Hepatocyte (in vitro differentiated cells): ENCODE measurements around the gene LYZL1. TPM values are rescaled to one million over a fixed set of nuclear protein-coding genes. Genes with fewer than 3 reads are reported as not detected.

Experiments used
- DNase-seq: peaks from one replicate; pipeline ENCODE4 v3.0.0-alpha.2; 2016; ENCODE audit warnings: low spot score
- H2AFZ ChIP-seq: fragments of 200-600 bp; sonication (generic); 2 replicates; pipeline ENCODE4 v1.6.0; 2016; ENCODE audit warnings: antibody characterized with exemption, mild to moderate bottlenecking
- H3K27ac ChIP-seq: fragments of 200-600 bp; sonication (generic); 2 replicates; pipeline ENCODE4 v1.5.1; 2016; ENCODE audit warnings: mild to moderate bottlenecking
- H3K27me3 ChIP-seq: fragments of 200-600 bp; sonication (generic); 2 replicates; pipeline ENCODE4 v1.6.1; 2016
- H3K36me3 ChIP-seq: fragments of 200-600 bp; sonication (generic); replicated peaks from 2 replicates; pipeline ENCODE4 v1.5.1; 2016; ENCODE audit warnings: low read depth; ENCODE audit not compliant: insufficient read depth
- H3K4me1 ChIP-seq: fragments of 200-600 bp; sonication (generic); 2 replicates; pipeline ENCODE4 v1.5.1; 2016; ENCODE audit warnings: mild to moderate bottlenecking, moderate library complexity; ENCODE audit not compliant: insufficient read depth
- H3K4me2 ChIP-seq: fragments of 200-600 bp; sonication (generic); 2 replicates; pipeline ENCODE4 v1.6.0; 2016
- H3K4me3 ChIP-seq: fragments of 200-600 bp; sonication (generic); 2 replicates; pipeline ENCODE4 v1.5.1; 2016; ENCODE audit warnings: mild to moderate bottlenecking
- H3K79me2 ChIP-seq: fragments of 200-600 bp; sonication (generic); 2 replicates; pipeline ENCODE4 v1.6.0; 2017; ENCODE audit warnings: mild to moderate bottlenecking
- H3K9me2 ChIP-seq: fragments of 200-600 bp; sonication (generic); replicated peaks from 2 replicates; pipeline ENCODE4 v1.6.0; 2017; ENCODE audit warnings: mild to moderate bottlenecking; ENCODE audit not compliant: insufficient read depth
- H3K9me3 ChIP-seq: fragments of 200-600 bp; sonication (generic); 2 replicates; pipeline ENCODE4 v1.5.1; 2016; ENCODE audit warnings: low read depth, mild to moderate bottlenecking
- H4K20me1 ChIP-seq: fragments of 200-600 bp; sonication (generic); 2 replicates; pipeline ENCODE4 v1.6.0; 2016; ENCODE audit warnings: mild to moderate bottlenecking; ENCODE audit not compliant: insufficient read depth, poor library complexity, severe bottlenecking
- EZH2 ChIP-seq: fragments of 200-600 bp; sonication (generic); IDR thresholded peaks from 2 replicates; pipeline ENCODE4 v1.6.1; 2016; ENCODE audit warnings: antibody characterized with exemption, mild to moderate bottlenecking, borderline replicate concordance
- EZH2phosphoT487 ChIP-seq: fragments of 200-600 bp; sonication (generic); IDR thresholded peaks from one replicate; pipeline ENCODE4 v1.6.1; 2018; ENCODE audit warnings: antibody characterized with exemption, mild to moderate bottlenecking, low read depth, moderate library complexity; ENCODE audit not compliant: unreplicated experiment, severe bottlenecking
- WGBS: methylation state at CpG from one replicate; pipeline ENCODE4 v1.1.6; 2016; ENCODE audit warnings: low lambda C conversion rate; ENCODE audit errors: missing lambda C conversion rate; 5-methylcytosine and 5-hydroxymethylcytosine counted together
- polyA plus RNA-seq: library from polyadenylated mRNA; unstranded; fragments of >200 nt; fragmentation: Nextera tagmentation; extraction: Ambion mirVana; gene quantifications from 2 replicates; pipeline ENCODE4 v1.2.1, GENCODE V29; 2016
- total RNA-seq: library from RNA; depleted of rRNA; stranded (reverse); fragments of >200 nt; gene quantifications from 2 replicates; pipeline ENCODE4 v1.2.3, GENCODE V29; 2014
- TF ChIP-seq, protein P1 (sequence below): fragments of 200-600 bp; sonication (generic); IDR thresholded peaks from 2 replicates; pipeline ENCODE4 v1.5.1; 2016; ENCODE audit warnings: antibody characterized with exemption, mild to moderate bottlenecking; ENCODE audit not compliant: poor library complexity

The LYZL1 gene
- total and polyA plus RNA-seq, 2 experiments from 2014 or later: not detected

DNA sequence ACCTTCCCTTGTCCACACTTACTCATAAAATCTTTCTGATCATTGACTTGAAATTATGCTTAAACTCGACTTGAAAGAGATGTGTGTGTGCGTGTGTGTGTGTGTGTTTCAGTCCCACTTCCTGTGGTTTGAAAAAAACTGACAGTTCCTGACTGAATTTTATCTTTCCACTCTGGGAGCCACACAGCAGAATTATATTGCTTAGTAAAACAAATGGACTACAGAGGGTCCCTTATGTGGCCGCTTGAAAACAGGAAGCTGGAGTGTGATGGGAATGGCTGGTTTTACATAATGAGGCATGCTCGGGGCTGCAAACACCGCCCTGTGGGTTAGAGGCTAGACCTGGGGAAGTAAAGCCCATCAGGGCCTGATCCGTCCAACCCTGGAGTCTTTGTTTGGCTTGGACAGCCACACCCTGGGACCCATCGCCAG is 54.8 kb downstream of the LYZL1 start:
- Histone ChIP-seq H3K4me3 (no peak overlapping the region), H3K27ac (no peak overlapping the region), H3K9me3 (no peaks in the 10 kb centered on the region), H4K20me1 (no peaks in the 10 kb centered on the region), H3K79me2 (no peaks in the 10 kb centered on the region), H3K4me2 (no peak overlapping the region), H3K27me3 (no peaks in the 10 kb centered on the region), H2AFZ (no peak overlapping the region), H3K4me1 (no peaks in the 10 kb centered on the region), H3K9me2 (no peaks in the 10 kb centered on the region), H3K36me3 (no peaks in the 10 kb centered on the region)
- TF ChIP-seq, protein P1, sequence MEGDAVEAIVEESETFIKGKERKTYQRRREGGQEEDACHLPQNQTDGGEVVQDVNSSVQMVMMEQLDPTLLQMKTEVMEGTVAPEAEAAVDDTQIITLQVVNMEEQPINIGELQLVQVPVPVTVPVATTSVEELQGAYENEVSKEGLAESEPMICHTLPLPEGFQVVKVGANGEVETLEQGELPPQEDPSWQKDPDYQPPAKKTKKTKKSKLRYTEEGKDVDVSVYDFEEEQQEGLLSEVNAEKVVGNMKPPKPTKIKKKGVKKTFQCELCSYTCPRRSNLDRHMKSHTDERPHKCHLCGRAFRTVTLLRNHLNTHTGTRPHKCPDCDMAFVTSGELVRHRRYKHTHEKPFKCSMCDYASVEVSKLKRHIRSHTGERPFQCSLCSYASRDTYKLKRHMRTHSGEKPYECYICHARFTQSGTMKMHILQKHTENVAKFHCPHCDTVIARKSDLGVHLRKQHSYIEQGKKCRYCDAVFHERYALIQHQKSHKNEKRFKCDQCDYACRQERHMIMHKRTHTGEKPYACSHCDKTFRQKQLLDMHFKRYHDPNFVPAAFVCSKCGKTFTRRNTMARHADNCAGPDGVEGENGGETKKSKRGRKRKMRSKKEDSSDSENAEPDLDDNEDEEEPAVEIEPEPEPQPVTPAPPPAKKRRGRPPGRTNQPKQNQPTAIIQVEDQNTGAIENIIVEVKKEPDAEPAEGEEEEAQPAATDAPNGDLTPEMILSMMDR: no peak
- TF ChIP-seq EZH2 (no peak), EZH2phosphoT487 (no peak)
- WGBS: 85% methylated on average over 7 of the region's 7 CpGs
- no peak for DNase-seq

DNA sequence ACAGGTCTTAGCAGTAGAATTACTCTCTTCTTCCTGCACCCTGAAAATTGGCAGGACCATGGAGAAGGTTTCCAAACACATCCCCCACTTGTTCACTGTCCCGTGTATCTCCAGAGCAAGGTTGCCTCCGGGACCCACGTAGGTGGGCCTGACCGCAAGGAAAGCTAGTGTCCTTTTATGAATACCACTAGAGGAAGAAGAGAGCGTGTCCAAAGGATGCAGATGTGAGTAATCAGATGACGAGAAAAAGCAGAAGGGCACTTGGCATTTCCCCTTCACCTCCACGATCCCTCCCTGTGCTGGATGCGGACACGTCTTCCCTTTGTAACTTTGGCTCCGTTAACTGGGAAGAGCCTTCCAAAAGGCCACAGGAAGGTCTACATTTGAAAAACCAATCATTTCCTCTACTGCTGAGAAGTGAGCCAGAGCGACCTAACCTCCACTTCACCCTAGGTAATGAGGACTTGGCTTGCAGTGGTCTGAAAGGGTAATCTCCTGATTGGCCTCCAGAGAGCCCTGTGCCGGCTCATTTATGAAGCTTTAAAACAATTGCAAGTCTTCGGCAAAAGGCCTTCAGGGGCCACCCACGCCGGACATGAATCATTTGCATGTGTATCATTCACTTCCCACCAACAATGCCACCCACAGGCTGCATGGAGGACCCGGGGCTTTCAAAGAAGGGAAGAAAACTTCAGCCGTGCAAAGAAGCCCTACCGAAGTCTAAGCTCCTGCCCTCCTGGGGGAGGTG is 55.4 kb downstream of the LYZL1 start:
- no peaks in the 10 kb centered on the region for H3K27me3 ChIP-seq
- 84% methylated on average over 18 of the region's 18 CpGs for WGBS
- no peak overlapping the region for H3K27ac ChIP-seq
- H3K4me3 ChIP-seq: no peak overlapping the region
- no peaks in the 10 kb centered on the region for H3K9me2 ChIP-seq
- no peaks in the 10 kb centered on the region for H4K20me1 ChIP-seq
- no peak overlapping the region for H2AFZ ChIP-seq
- TF ChIP-seq EZH2: no peak
- H3K4me2 ChIP-seq: no peak overlapping the region
- H3K9me3 ChIP-seq: no peaks in the 10 kb centered on the region
- no peaks in the 10 kb centered on the region for H3K4me1 ChIP-seq
- no peaks in the 10 kb centered on the region for H3K36me3 ChIP-seq
- no peaks in the 10 kb centered on the region for H3K79me2 ChIP-seq
- DNase-seq: no peak

DNA sequence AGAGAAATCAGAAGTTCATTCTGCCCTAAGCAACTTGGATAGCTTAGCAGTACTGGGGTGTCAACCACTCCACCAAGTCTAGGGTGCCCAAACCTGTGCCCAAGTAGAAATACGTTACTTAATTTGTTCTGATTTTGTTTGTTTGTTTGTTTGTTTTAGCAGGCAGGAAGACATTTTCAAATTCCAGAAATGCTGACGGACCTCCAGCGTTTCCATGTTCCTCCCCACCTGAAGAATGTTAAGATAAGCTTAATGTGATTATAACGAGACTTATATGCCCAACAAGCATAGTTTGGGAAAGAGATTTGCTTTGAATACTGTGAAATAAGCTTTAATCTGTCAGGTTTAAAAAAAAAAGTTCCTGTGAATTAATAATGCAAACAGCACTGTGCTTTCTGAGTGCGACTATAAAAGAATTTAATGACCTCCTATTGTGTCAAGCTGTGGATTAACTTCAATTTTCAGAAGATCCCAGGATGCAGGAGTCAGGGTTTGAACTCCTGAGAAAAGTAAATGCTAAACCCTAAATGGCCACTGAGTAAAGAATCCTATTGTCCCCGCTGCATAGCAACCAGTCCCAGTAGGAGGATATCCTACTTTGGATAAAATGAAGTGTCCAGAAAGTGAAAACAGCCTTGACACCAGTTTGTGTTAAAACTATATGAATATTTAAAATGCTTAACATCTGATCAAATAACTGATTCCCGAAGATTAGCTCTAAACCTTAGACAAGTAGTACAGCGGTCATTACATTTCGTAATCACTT is 56.5 kb downstream of the LYZL1 start:
- Histone ChIP-seq H3K4me3 (no peak overlapping the region), H3K27me3 (no peaks in the 10 kb centered on the region), H3K9me3 (no peaks in the 10 kb centered on the region), H3K4me1 (no peaks in the 10 kb centered on the region), H3K36me3 (no peaks in the 10 kb centered on the region), H2AFZ (no peak overlapping the region), H3K27ac (no peak overlapping the region), H4K20me1 (no peaks in the 10 kb centered on the region), H3K9me2 (no peaks in the 10 kb centered on the region), H3K79me2 (no peaks in the 10 kb centered on the region), H3K4me2 (no peak overlapping the region)
- WGBS: 75% methylated on average over 9 of the region's 9 CpGs
- TF ChIP-seq EZH2 (no peak), EZH2phosphoT487 (no peak)
- TF ChIP-seq, protein P1: no peak
- DNase-seq: no peak

DNA sequence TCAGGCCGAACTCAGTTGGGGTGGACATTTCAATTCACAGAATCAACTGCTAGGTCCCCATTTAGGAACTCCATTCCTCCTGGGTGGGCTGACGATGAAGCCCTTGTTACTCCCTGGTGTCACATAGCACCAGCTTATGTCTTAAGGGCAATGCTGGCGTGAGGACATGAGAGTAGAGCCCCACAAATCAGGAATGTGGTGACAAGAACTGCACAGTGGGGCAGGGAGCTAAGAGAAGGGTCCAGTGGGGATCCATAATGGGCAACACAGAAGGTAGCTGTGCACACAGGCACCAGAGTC is 57.0 kb downstream of the LYZL1 start:
- H3K4me2 ChIP-seq: no peak overlapping the region
- no peak for DNase-seq

More for the DNA sequence above, 57.0 kb downstream of the LYZL1 start:
- H3K4me1 ChIP-seq: no peaks in the 10 kb centered on the region
- no peaks in the 10 kb centered on the region for H3K36me3 ChIP-seq
- H3K27me3 ChIP-seq: no peaks in the 10 kb centered on the region
- H2AFZ ChIP-seq: no peak overlapping the region
- H3K27ac ChIP-seq: no peak overlapping the region
- no peaks in the 10 kb centered on the region for H3K79me2 ChIP-seq
- no peak for TF ChIP-seq EZH2
- TF ChIP-seq EZH2phosphoT487: no peak
- TF ChIP-seq, protein P1: no peak
- WGBS: 91% methylated on average over 3 of the region's 3 CpGs
- no peaks in the 10 kb centered on the region for H3K9me2 ChIP-seq
- no peak overlapping the region for H3K4me3 ChIP-seq
- H4K20me1 ChIP-seq: no peaks in the 10 kb centered on the region
- H3K9me3 ChIP-seq: no peaks in the 10 kb centered on the region
